NT2/D1 (cell line): ENCODE results near the gene NCKAP1.

Experiments used
- SUZ12 ChIP-seq: IDR thresholded peaks from 2 replicates; pipeline ENCODE4 v1.6.1; 2011; ENCODE audit not compliant: insufficient read length, insufficient read depth; ENCODE audit errors: extremely low read depth
- YY1 ChIP-seq: IDR thresholded peaks from 2 replicates; pipeline ENCODE4 v1.6.1; 2011; ENCODE audit not compliant: insufficient read length, insufficient read depth
- ZNF274 ChIP-seq: IDR thresholded peaks from 2 replicates; pipeline ENCODE4 v1.6.1; 2011; ENCODE audit warnings: mild to moderate bottlenecking, low read depth, low read length

DNA sequence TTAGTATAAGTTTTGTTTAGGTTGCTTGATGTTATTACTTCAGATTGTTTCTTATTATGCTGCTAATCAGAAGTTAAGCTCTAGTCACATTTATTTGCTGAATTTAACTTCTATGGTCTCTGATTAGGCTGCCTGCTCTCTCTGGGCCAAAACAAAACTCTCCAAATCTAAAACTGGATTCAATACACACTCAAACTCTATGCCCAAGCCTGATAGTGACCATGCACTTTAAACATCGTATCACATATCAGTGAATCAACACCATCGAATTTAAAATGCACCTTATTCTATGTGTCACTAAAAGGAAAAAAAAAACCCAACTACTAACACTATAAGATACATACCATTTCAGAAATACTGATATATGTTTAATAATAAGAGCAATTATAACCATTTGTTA lies 94.9 kb downstream of the NCKAP1 start:
- TF ChIP-seq ZNF274 (no peak), SUZ12 (no peak), YY1 (no peak)
